SK-N-SH treated with all-trans-retinoic acid at 6 μM for 48 hours (cell line): Measurements from ENCODE around the gene PFKM.

ENCODE experiments used
- ATAC-seq: fragments of 200-7000 bp; cut with Tn5 transposase; 3 replicates; pipeline ENCODE4 v1.9.1; 2020; ENCODE audit warnings: mild to moderate bottlenecking, moderate library complexity
- ARNTL ChIP-seq: fragments of 450-650 bp; formaldehyde crosslinking; IDR thresholded peaks from 2 replicates; pipeline ENCODE4 v1.5.0; 2020; ENCODE audit warnings: low read depth, mild to moderate bottlenecking, moderate library complexity, borderline replicate concordance
- BACH2 ChIP-seq: fragments of 250-450 bp; sonication (Bioruptor Pico); IDR thresholded peaks from 2 replicates; pipeline ENCODE4 v1.9.0; 2021; ENCODE audit warnings: mild to moderate bottlenecking, borderline replicate concordance
- CSDC2 ChIP-seq: fragments of 250-450 bp; sonication (Bioruptor Pico); IDR thresholded peaks from 2 replicates; pipeline ENCODE4 v1.5.0; 2020; ENCODE audit warnings: mild to moderate bottlenecking, moderate library complexity
- ESRRG ChIP-seq: fragments of 250-450 bp; sonication (Bioruptor Pico); IDR thresholded peaks from 2 replicates; pipeline ENCODE4 v1.6.1; 2021; ENCODE audit warnings: mild to moderate bottlenecking
- GLIS3 ChIP-seq: fragments of 250-450 bp; sonication (Bioruptor Pico); IDR thresholded peaks from 2 replicates; pipeline ENCODE4 v1.5.0; 2020; ENCODE audit warnings: mild to moderate bottlenecking, moderate library complexity
- ISL1 ChIP-seq: fragments of 250-450 bp; sonication (Bioruptor Pico); IDR thresholded peaks from 2 replicates; pipeline ENCODE4 v2.1.2; 2022; ENCODE audit warnings: mild to moderate bottlenecking, moderate library complexity
- OSR1 ChIP-seq: fragments of 250-450 bp; sonication (Bioruptor Pico); IDR thresholded peaks from 2 replicates; pipeline ENCODE4 v1.8.0; 2022; ENCODE audit warnings: moderate library complexity, mild to moderate bottlenecking, inconsistent platforms
- POU6F1 ChIP-seq: fragments of 250-450 bp; sonication (Bioruptor Pico); IDR thresholded peaks from 2 replicates; pipeline ENCODE4 v1.8.0; 2021; ENCODE audit warnings: low read depth, mild to moderate bottlenecking, moderate library complexity, borderline replicate concordance
- PPARA ChIP-seq: fragments of 250-450 bp; sonication (Bioruptor Pico); IDR thresholded peaks from 2 replicates; pipeline ENCODE4 v1.5.0; 2020; ENCODE audit warnings: mild to moderate bottlenecking, borderline replicate concordance
- SNAI2 ChIP-seq: fragments of 250-450 bp; sonication (Bioruptor Pico); IDR thresholded peaks from 2 replicates; pipeline ENCODE4 v1.5.0; 2020; ENCODE audit warnings: mild to moderate bottlenecking, moderate library complexity
- TCF4 ChIP-seq: fragments of 250-450 bp; sonication (Bioruptor Pico); IDR thresholded peaks from 2 replicates; pipeline ENCODE4 v1.8.0; 2021; ENCODE audit warnings: mild to moderate bottlenecking, moderate library complexity, borderline replicate concordance
- TOX ChIP-seq: fragments of 250-450 bp; sonication (Bioruptor Pico); IDR thresholded peaks from 2 replicates; pipeline ENCODE4 v1.8.0; 2021; ENCODE audit warnings: mild to moderate bottlenecking, moderate library complexity, borderline replicate concordance
- ZFP3 ChIP-seq: fragments of 250-450 bp; sonication (Bioruptor Pico); IDR thresholded peaks from 2 replicates; pipeline ENCODE4 v1.5.0; 2020; ENCODE audit warnings: mild to moderate bottlenecking, moderate library complexity
- ZFP30 ChIP-seq: fragments of 450-650 bp; formaldehyde crosslinking; IDR thresholded peaks from 2 replicates; pipeline ENCODE4 v1.5.0; 2022; ENCODE audit warnings: mild to moderate bottlenecking, moderate library complexity
- ZNF565 ChIP-seq: fragments of 450-650 bp; formaldehyde crosslinking; conservative IDR thresholded peaks from 2 replicates; pipeline ENCODE4 v1.5.0; 2020; ENCODE audit warnings: low read depth, mild to moderate bottlenecking, moderate library complexity
- ZNF8 ChIP-seq: fragments of 450-650 bp; formaldehyde crosslinking; IDR thresholded peaks from 2 replicates; pipeline ENCODE4 v1.5.0; 2020; ENCODE audit warnings: mild to moderate bottlenecking, moderate library complexity
- TF ChIP-seq, protein P1 (sequence below): fragments of 250-450 bp; sonication (Bioruptor Pico); IDR thresholded peaks from 2 replicates; pipeline ENCODE4 v1.5.1; 2021; ENCODE audit warnings: mild to moderate bottlenecking, moderate library complexity
- TF ChIP-seq, protein P2 (sequence below): fragments of 250-450 bp; sonication (Bioruptor Pico); IDR thresholded peaks from 2 replicates; pipeline ENCODE4 v1.5.0; 2020; ENCODE audit warnings: mild to moderate bottlenecking, moderate library complexity

Gene PFKM

GRCh38 chr12:48169011-48169410, 49.8 kb downstream of the PFKM start:
- TF ChIP-seq CSDC2 (CRISPR knock-in tag): no peak
- no peak for TF ChIP-seq ISL1 (CRISPR knock-in tag)
- ATAC-seq: no peak

GRCh38 chr12:48175613-48176416, 56.7 kb downstream of the PFKM start:
- ATAC-seq: peak; percentile 85
- TF ChIP-seq POU6F1 (CRISPR knock-in tag): no peak
- TF ChIP-seq ZFP3 (CRISPR knock-in tag): no peak
- TF ChIP-seq, protein P1, sequence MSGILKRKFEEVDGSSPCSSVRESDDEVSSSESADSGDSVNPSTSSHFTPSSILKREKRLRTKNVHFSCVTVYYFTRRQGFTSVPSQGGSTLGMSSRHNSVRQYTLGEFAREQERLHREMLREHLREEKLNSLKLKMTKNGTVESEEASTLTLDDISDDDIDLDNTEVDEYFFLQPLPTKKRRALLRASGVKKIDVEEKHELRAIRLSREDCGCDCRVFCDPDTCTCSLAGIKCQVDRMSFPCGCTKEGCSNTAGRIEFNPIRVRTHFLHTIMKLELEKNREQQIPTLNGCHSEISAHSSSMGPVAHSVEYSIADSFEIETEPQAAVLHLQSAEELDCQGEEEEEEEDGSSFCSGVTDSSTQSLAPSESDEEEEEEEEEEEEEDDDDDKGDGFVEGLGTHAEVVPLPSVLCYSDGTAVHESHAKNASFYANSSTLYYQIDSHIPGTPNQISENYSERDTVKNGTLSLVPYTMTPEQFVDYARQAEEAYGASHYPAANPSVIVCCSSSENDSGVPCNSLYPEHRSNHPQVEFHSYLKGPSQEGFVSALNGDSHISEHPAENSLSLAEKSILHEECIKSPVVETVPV (CRISPR knock-in tag): no peak
- TF ChIP-seq BACH2 (CRISPR knock-in tag): no peak
- TF ChIP-seq ZNF565 (CRISPR knock-in tag): no peak
- TF ChIP-seq ESRRG (CRISPR knock-in tag): no peak
- no peak for TF ChIP-seq SNAI2 (CRISPR knock-in tag)
- no peak for TF ChIP-seq OSR1
- no peak for TF ChIP-seq CSDC2 (CRISPR knock-in tag)
- TF ChIP-seq GLIS3 (CRISPR knock-in tag): no peak
- TF ChIP-seq ISL1 (CRISPR knock-in tag): no peak
- no peak for TF ChIP-seq PPARA (CRISPR knock-in tag)
- no peak for TF ChIP-seq TOX

- TF ChIP-seq ZNF565 (CRISPR knock-in tag): no peak
- no peak for TF ChIP-seq TCF4 (CRISPR knock-in tag)
- no peak for TF ChIP-seq ZNF8 (CRISPR knock-in tag)
- TF ChIP-seq, protein P1 (CRISPR knock-in tag): no peak
- TF ChIP-seq SNAI2 (CRISPR knock-in tag): no peak
- TF ChIP-seq ESRRG (CRISPR knock-in tag): no peak
- TF ChIP-seq, all 23 proteins: peak for 0
- ATAC-seq: peak; percentile 30
Measured at GRCh38 chr12:48176417-48176751, 57.2 kb downstream of the PFKM start.

DNA sequence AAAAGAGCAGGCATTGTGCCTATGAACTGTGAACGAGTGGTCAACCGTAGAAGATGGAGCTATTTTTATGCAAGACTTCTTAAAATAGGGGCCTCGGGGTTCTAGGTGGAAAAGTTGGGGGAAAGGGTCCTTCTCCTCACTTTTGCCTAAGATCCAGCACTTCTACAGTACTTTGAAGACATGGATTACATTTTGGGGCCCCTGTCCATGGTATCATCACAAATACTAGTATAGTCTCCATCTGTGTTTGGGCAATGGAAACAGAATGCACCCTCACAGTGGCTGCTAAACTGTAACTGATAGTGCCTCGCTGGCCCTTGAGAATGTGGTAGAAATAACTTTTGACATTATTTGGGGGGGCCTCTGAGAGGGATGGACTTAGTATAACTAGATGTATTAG, 58.8 kb downstream of the PFKM start:
- TF ChIP-seq, protein P1 (CRISPR knock-in tag): no peak
- TF ChIP-seq ZFP30 (CRISPR knock-in tag): no peak
- no peak for TF ChIP-seq OSR1
- TF ChIP-seq PPARA (CRISPR knock-in tag): no peak
- TF ChIP-seq ARNTL (CRISPR knock-in tag): no peak
- no peak for TF ChIP-seq TCF4 (CRISPR knock-in tag)
- no peak for TF ChIP-seq ZNF565 (CRISPR knock-in tag)
- TF ChIP-seq, protein P2, sequence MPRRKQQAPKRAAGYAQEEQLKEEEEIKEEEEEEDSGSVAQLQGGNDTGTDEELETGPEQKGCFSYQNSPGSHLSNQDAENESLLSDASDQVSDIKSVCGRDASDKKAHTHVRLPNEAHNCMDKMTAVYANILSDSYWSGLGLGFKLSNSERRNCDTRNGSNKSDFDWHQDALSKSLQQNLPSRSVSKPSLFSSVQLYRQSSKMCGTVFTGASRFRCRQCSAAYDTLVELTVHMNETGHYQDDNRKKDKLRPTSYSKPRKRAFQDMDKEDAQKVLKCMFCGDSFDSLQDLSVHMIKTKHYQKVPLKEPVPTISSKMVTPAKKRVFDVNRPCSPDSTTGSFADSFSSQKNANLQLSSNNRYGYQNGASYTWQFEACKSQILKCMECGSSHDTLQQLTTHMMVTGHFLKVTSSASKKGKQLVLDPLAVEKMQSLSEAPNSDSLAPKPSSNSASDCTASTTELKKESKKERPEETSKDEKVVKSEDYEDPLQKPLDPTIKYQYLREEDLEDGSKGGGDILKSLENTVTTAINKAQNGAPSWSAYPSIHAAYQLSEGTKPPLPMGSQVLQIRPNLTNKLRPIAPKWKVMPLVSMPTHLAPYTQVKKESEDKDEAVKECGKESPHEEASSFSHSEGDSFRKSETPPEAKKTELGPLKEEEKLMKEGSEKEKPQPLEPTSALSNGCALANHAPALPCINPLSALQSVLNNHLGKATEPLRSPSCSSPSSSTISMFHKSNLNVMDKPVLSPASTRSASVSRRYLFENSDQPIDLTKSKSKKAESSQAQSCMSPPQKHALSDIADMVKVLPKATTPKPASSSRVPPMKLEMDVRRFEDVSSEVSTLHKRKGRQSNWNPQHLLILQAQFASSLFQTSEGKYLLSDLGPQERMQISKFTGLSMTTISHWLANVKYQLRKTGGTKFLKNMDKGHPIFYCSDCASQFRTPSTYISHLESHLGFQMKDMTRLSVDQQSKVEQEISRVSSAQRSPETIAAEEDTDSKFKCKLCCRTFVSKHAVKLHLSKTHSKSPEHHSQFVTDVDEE (CRISPR knock-in tag): no peak
- no peak for TF ChIP-seq ZFP3 (CRISPR knock-in tag)
- no peak for TF ChIP-seq ESRRG (CRISPR knock-in tag)
- ATAC-seq: no peak
